Activated CD8-positive, alpha-beta T cell treated with anti-CD3 and anti-CD28 coated beads, Interleukin-2, amount 10 ng/mL, durations not matched to agents 7 days and 5 days (primary cell): Measurements from ENCODE around the gene JADE3. TPM values are rescaled to one million over a fixed set of nuclear protein-coding genes. Genes with fewer than 3 reads are reported as not detected.
A peak's percentile ranks its signal among the peaks of the same experiment; 100 is the strongest.
"Not testable (repeated sequence)": the region's sequence is repeated elsewhere in the genome, so short reads cannot be mapped to it uniquely, and the experiment has no call there.

Experiments
- ATAC-seq: fragments of 150-1000 bp; cut with Tn5 transposase; one replicate; pipeline ENCODE4 v1.10.0; 2021; ENCODE audit warnings: moderate library complexity
- CTCF ChIA-PET: fragments of 350-600 bp; sonication (Branson Sonifier 250); formaldehyde crosslinking; loops from one replicate; lab custom pipeline; 2021; ENCODE audit warnings: antibody characterized with exemption; lab: Charles Lee
- POLR2A ChIA-PET: fragments of 350-600 bp; sonication (Branson Sonifier 250); formaldehyde crosslinking; loops from one replicate; lab custom pipeline; 2021; ENCODE audit warnings: antibody characterized with exemption; lab: Charles Lee
- DNase-seq: peaks from one replicate; pipeline ENCODE4 v3.0.0-alpha.2; 2020
- H3K27ac Mint-ChIP-seq: one replicate; pipeline ENCODE4 v1.8.0; 2021; ENCODE audit warnings: mild to moderate bottlenecking, mixed read lengths
- H3K27me3 Mint-ChIP-seq: one replicate; pipeline ENCODE4 v1.8.0; 2021; ENCODE audit warnings: low read depth, mixed read lengths
- H3K36me3 Mint-ChIP-seq: one replicate; pipeline ENCODE4 v1.8.0; 2021; ENCODE audit warnings: low read depth, mixed read lengths
- H3K4me1 Mint-ChIP-seq: one replicate; pipeline ENCODE4 v1.8.0; 2021; ENCODE audit warnings: low read depth, mixed read lengths
- H3K4me3 Mint-ChIP-seq: one replicate; pipeline ENCODE4 v1.8.0; 2021; ENCODE audit warnings: mild to moderate bottlenecking, mixed read lengths
- H3K9me3 Mint-ChIP-seq: one replicate; pipeline ENCODE4 v1.8.0; 2022; ENCODE audit warnings: mixed read lengths; ENCODE audit not compliant: insufficient read depth
- total RNA-seq, 2 experiments: library from RNA; stranded (reverse); gene quantifications; one replicate each; pipeline ENCODE4 v1.2.3, GENCODE V29; 2021

Gene JADE3
- total RNA-seq, 2 experiments from 2014 or later = 0.31 to 0.47 TPM

- CTCF ChIA-PET = not testable (repeated sequence)
Observed at GRCh38 chrX:46977046-46977445, 64.8 kb downstream of the JADE3 start.

GRCh38 chrX:46978341-46979291 lies 66.4 kb downstream of the JADE3 start:
- ChIA-PET CTCF (interaction anchor here (0.9 kb wide), 2 partner anchors 74 to 114 kb away, joined by 3 read pairs; no protein-coding TSS in a partner anchor), POLR2A (no interaction called here)
- DNase-seq = peak; percentile 77
- Mint-ChIP-seq H3K4me1 (no peaks in the 10 kb centered on the region), H3K4me3 (no peak overlapping the region), H3K27me3 (peaks cover 4% of the 10 kb centered on the region), H3K27ac (no peak overlapping the region), H3K36me3 (no peaks in the 10 kb centered on the region), H3K9me3 (no peaks in the 10 kb centered on the region)
- peak; percentile 49 for ATAC-seq

More at GRCh38 chrX:46977046-46977445, 64.8 kb downstream of the JADE3 start:
- H3K4me1 Mint-ChIP-seq, POLR2A ChIA-PET, ATAC-seq, DNase-seq, H3K27ac Mint-ChIP-seq, H3K27me3 Mint-ChIP-seq, H3K9me3 Mint-ChIP-seq, H3K4me3 Mint-ChIP-seq, H3K36me3 Mint-ChIP-seq: not testable (repeated sequence)

- Mint-ChIP-seq H3K9me3 (no peaks in the 10 kb centered on the region), H3K27me3 (peaks cover 4% of the 10 kb centered on the region), H3K27ac (no peak overlapping the region), H3K4me3 (no peak overlapping the region), H3K36me3 (no peaks in the 10 kb centered on the region), H3K4me1 (no peaks in the 10 kb centered on the region)
- POLR2A ChIA-PET = no interaction called here
- no peak for ATAC-seq
- DNase-seq = no peak
- CTCF ChIA-PET = no interaction called here
Observed at GRCh38 chrX:46984705-46985104, 72.5 kb downstream of the JADE3 start.

- H3K36me3 Mint-ChIP-seq = no peaks in the 10 kb centered on the region
- DNase-seq = no peak
- no peaks in the 10 kb centered on the region for H3K4me1 Mint-ChIP-seq
- no peaks in the 10 kb centered on the region for H3K9me3 Mint-ChIP-seq
- ATAC-seq = no peak
- no peaks in the 10 kb centered on the region for H3K27me3 Mint-ChIP-seq
- POLR2A ChIA-PET = no interaction called here
- H3K4me3 Mint-ChIP-seq = no peak overlapping the region
- no peak overlapping the region for H3K27ac Mint-ChIP-seq
- CTCF ChIA-PET = no interaction called here
Observed at GRCh38 chrX:46989548-46989947, 77.3 kb downstream of the JADE3 start.

- ChIA-PET CTCF (no interaction called here), POLR2A (no interaction called here)
- DNase-seq = no peak
- Mint-ChIP-seq H3K36me3 (no peaks in the 10 kb centered on the region), H3K27me3 (no peaks in the 10 kb centered on the region), H3K27ac (no peak overlapping the region), H3K9me3 (no peaks in the 10 kb centered on the region), H3K4me3 (no peak overlapping the region), H3K4me1 (no peaks in the 10 kb centered on the region)
- ATAC-seq = no peak
Observed at GRCh38 chrX:46991664-46992063, 79.4 kb downstream of the JADE3 start.

GRCh38 chrX:46992070-46992469 lies 79.8 kb downstream of the JADE3 start:
- DNase-seq (no peak), ATAC-seq (no peak)
- Mint-ChIP-seq H3K27me3 (no peaks in the 10 kb centered on the region), H3K9me3 (no peaks in the 10 kb centered on the region), H3K27ac (no peak overlapping the region), H3K36me3 (no peaks in the 10 kb centered on the region), H3K4me1 (no peaks in the 10 kb centered on the region), H3K4me3 (no peak overlapping the region)
- ChIA-PET CTCF (no interaction called here), POLR2A (no interaction called here)

GRCh38 chrX:46994096-46994495 lies 81.9 kb downstream of the JADE3 start:
- Mint-ChIP-seq H3K36me3 (no peaks in the 10 kb centered on the region), H3K4me3 (no peak overlapping the region), H3K9me3 (no peaks in the 10 kb centered on the region), H3K27ac (no peak overlapping the region), H3K4me1 (no peaks in the 10 kb centered on the region), H3K27me3 (no peaks in the 10 kb centered on the region)
- CTCF ChIA-PET = no interaction called here
- POLR2A ChIA-PET = no interaction called here
- no peak for ATAC-seq
- DNase-seq = no peak

- no peak for ATAC-seq
- Mint-ChIP-seq H3K27me3 (peaks cover 8% of the 10 kb centered on the region), H3K27ac (no peak overlapping the region), H3K4me3 (no peak overlapping the region), H3K36me3 (no peaks in the 10 kb centered on the region), H3K9me3 (no peaks in the 10 kb centered on the region), H3K4me1 (no peaks in the 10 kb centered on the region)
- ChIA-PET CTCF (no interaction called here), POLR2A (no interaction called here)
- DNase-seq = no peak
Observed at GRCh38 chrX:47012131-47012530, 99.9 kb downstream of the JADE3 start.

- no peaks in the 10 kb centered on the region for H3K4me1 Mint-ChIP-seq
- ATAC-seq = no peak
- peaks cover 2% of the 10 kb centered on the region for H3K27me3 Mint-ChIP-seq
Observed at GRCh38 chrX:47026198-47026597, 114.0 kb downstream of the JADE3 start.

GRCh38 chrX:47030339-47030738 lies 118.1 kb downstream of the JADE3 start:
- H3K27me3 Mint-ChIP-seq = peaks cover 2% of the 10 kb centered on the region
- ATAC-seq (no peak), DNase-seq (peak; percentile 23)
- H3K36me3 Mint-ChIP-seq = no peaks in the 10 kb centered on the region
- H3K27ac Mint-ChIP-seq = no peak overlapping the region
- H3K9me3 Mint-ChIP-seq = no peaks in the 10 kb centered on the region
- no peak overlapping the region for H3K4me3 Mint-ChIP-seq
- ChIA-PET POLR2A (no interaction called here), CTCF (interaction anchor here (0.7 to 2.2 kb wide), 8 partner anchors 8 to 240 kb away, joined by 3 to 7 read pairs (median 3); partner anchors contain the start of gene RP2)
- H3K4me1 Mint-ChIP-seq = no peaks in the 10 kb centered on the region

More at GRCh38 chrX:47026198-47026597, 114.0 kb downstream of the JADE3 start:
- H3K27ac Mint-ChIP-seq = no peak overlapping the region
- H3K4me3 Mint-ChIP-seq = no peak overlapping the region
- CTCF ChIA-PET = interaction anchor here (0.9 kb wide), 1 partner anchor 113 kb away, joined by 3 read pairs; no protein-coding TSS in a partner anchor
- no peaks in the 10 kb centered on the region for H3K9me3 Mint-ChIP-seq
- POLR2A ChIA-PET = no interaction called here
- H3K36me3 Mint-ChIP-seq = no peaks in the 10 kb centered on the region
- DNase-seq = no peak

GRCh38 chrX:47047989-47048388 lies 135.8 kb downstream of the JADE3 start:
- ATAC-seq (no peak), DNase-seq (no peak)
- H3K9me3 Mint-ChIP-seq = no peaks in the 10 kb centered on the region
- H3K27me3 Mint-ChIP-seq = peaks cover 8% of the 10 kb centered on the region
- CTCF ChIA-PET = no interaction called here
- POLR2A ChIA-PET = no interaction called here
- no peak overlapping the region for H3K4me3 Mint-ChIP-seq
- no peaks in the 10 kb centered on the region for H3K4me1 Mint-ChIP-seq
- H3K36me3 Mint-ChIP-seq = no peaks in the 10 kb centered on the region
- no peak overlapping the region for H3K27ac Mint-ChIP-seq

GRCh38 chrX:47059142-47059874 lies 147.1 kb downstream of the JADE3 start:
- Mint-ChIP-seq H3K4me3 (no peak overlapping the region), H3K27ac (no peak overlapping the region), H3K36me3 (no peaks in the 10 kb centered on the region), H3K27me3 (no peaks in the 10 kb centered on the region), H3K4me1 (no peaks in the 10 kb centered on the region), H3K9me3 (no peaks in the 10 kb centered on the region)
- ATAC-seq = no peak
- ChIA-PET CTCF (no interaction called here), POLR2A (no interaction called here)
- no peak for DNase-seq
